Naive thymus-derived CD4-positive, alpha-beta T cell (primary cell): ENCODE results near the gene PIM1. TPM values are rescaled to one million over a fixed set of nuclear protein-coding genes. Genes with fewer than 3 reads are reported as not detected.

Experiments
- ATAC-seq: fragments of 150-1000 bp; cut with Tn5 transposase; 2 replicates; pipeline ENCODE4 v1.10.0; 2021; ENCODE audit warnings: mild to moderate bottlenecking, moderate library complexity
- CTCF ChIA-PET: fragments of 350-600 bp; sonication (Branson Sonifier 250); formaldehyde crosslinking; loops from one replicate; lab custom pipeline; 2021; ENCODE audit warnings: antibody characterized with exemption; lab: Charles Lee
- POLR2A ChIA-PET: fragments of 350-600 bp; sonication (Branson Sonifier 250); formaldehyde crosslinking; loops from one replicate; lab custom pipeline; 2021; ENCODE audit warnings: antibody characterized with exemption, inconsistent platforms; lab: Charles Lee
- DNase-seq, 9 donors: peaks; one replicate each; pipeline versions ENCODE4 v3.0.0 to v3.0.0-alpha.2; 2020 to 2022; ENCODE audit warnings: mixed read lengths in 1 of 9
- H3K27ac ChIP-seq: one replicate; pipeline ENCODE4 v1.7.0; 2013; ENCODE audit warnings: mild to moderate bottlenecking, low read depth, low read length, moderate library complexity
- H3K27me3 ChIP-seq, 2 donors: one replicate each; pipeline ENCODE4 v1.7.0; 2013; ENCODE audit warnings: low read length in 2 of 2, mild to moderate bottlenecking in 2 of 2, moderate library complexity in 2 of 2; ENCODE audit not compliant: control insufficient read depth in 2 of 2, insufficient read depth in 2 of 2
- H3K36me3 ChIP-seq, 3 experiments: 1 replicate in 2 of 3; 2 replicates in 1 of 3; pipeline ENCODE4 v1.7.0; 2013; ENCODE audit warnings: low read length in 3 of 3, mild to moderate bottlenecking in 3 of 3, moderate library complexity in 1 of 3; ENCODE audit not compliant: insufficient read depth in 3 of 3, control insufficient read depth in 2 of 3
- H3K4me1 ChIP-seq, 2 donors: one replicate each; pipeline ENCODE4 v1.7.0; 2013; ENCODE audit warnings: low read length in 2 of 2, mild to moderate bottlenecking in 2 of 2, moderate library complexity in 1 of 2; ENCODE audit not compliant: control insufficient read depth in 2 of 2, insufficient read depth in 2 of 2
- H3K4me3 ChIP-seq: 2 replicates; pipeline ENCODE4 v1.7.0; 2013; ENCODE audit warnings: mild to moderate bottlenecking, low read length
- H3K9me3 ChIP-seq, 3 experiments: 1 replicate in 2 of 3; 2 replicates in 1 of 3; pipeline ENCODE4 v1.7.0; 2013; ENCODE audit warnings: low read length in 3 of 3; ENCODE audit not compliant: control insufficient read depth in 2 of 3
- H3K27ac Mint-ChIP-seq, 9 donors: one replicate each; pipeline ENCODE4 v1.8.0; 2020 to 2022; ENCODE audit warnings: mixed read lengths in 9 of 9, mild to moderate bottlenecking in 8 of 9, moderate library complexity in 5 of 9, inconsistent platforms in 2 of 9
- H3K27me3 Mint-ChIP-seq, 5 donors: one replicate each; pipeline ENCODE4 v1.8.0; 2021 to 2022; ENCODE audit warnings: mixed read lengths in 5 of 5, mild to moderate bottlenecking in 1 of 5
- H3K36me3 Mint-ChIP-seq, 5 donors: one replicate each; pipeline ENCODE4 v1.8.0; 2020 to 2022; ENCODE audit warnings: mixed read lengths in 5 of 5, mild to moderate bottlenecking in 3 of 5, inconsistent platforms in 1 of 5
- H3K4me1 Mint-ChIP-seq, 7 donors: one replicate each; pipeline ENCODE4 v1.8.0; 2020 to 2022; ENCODE audit warnings: mixed read lengths in 7 of 7, mild to moderate bottlenecking in 3 of 7, inconsistent platforms in 1 of 7
- H3K4me3 Mint-ChIP-seq, 10 donors: one replicate each; pipeline ENCODE4 v1.8.0; 2020 to 2022; ENCODE audit warnings: mild to moderate bottlenecking in 10 of 10, mixed read lengths in 10 of 10, moderate library complexity in 6 of 10, inconsistent platforms in 2 of 10
- H3K9me3 Mint-ChIP-seq, 11 donors: one replicate each; pipeline ENCODE4 v1.8.0; 2020 to 2022; ENCODE audit warnings: mixed read lengths in 11 of 11, mild to moderate bottlenecking in 4 of 11, inconsistent platforms in 1 of 11, moderate library complexity in 1 of 11
- intact Hi-C, 2 donors: fragments of 100-400 bp; cut with micrococcal nuclease; formaldehyde crosslinking; loops; one replicate each; pipeline ENCODE4 v1.15.1; 2023
- polyA plus RNA-seq, 2 donors: library from polyadenylated mRNA; unstranded; fragments of 300-500 nt; fragmentation: Illumina TruSeq; gene quantifications; one replicate each; pipeline ENCODE4 v1.2.3, GENCODE V29; 2021
- total RNA-seq, 6 experiments: library from RNA in 5 of 6; stranded (reverse) in 5 of 6; gene quantifications; 1 replicate in 5 of 6; 2 replicates in 1 of 6; pipeline ENCODE4 v1.2.3 and lab custom pipeline; 2021 to 2026

The PIM1 gene
- total and polyA plus RNA-seq, 7 experiments from 2014 or later = 100 to 550 (median 244) TPM

- intact Hi-C loops = no loop called here
- Histone ChIP-seq H3K4me1 (peaks cover 0 to 14% of the 10 kb centered on the region in 2 donors), H3K9me3 (no peaks in the 10 kb centered on the region), H3K27me3 (no peaks in the 10 kb centered on the region), H3K36me3 (no peaks in the 10 kb centered on the region), H3K4me3 (no peak overlapping the region), H3K27ac (no peak overlapping the region)
- DNase-seq (no peak), ATAC-seq (no peak)
- Mint-ChIP-seq H3K9me3 (no peaks in the 10 kb centered on the region), H3K4me3 (no peak overlapping the region), H3K4me1 (peaks cover 0 to 19% (median 0%) of the 10 kb centered on the region in 7 donors), H3K27me3 (peaks cover 0 to 3% (median under 1%) of the 10 kb centered on the region in 5 donors), H3K36me3 (no peaks in the 10 kb centered on the region), H3K27ac (no peak overlapping the region)
- CTCF ChIA-PET = interaction anchor here (0.5 kb wide), 1 partner anchor 154 kb away, joined by 5 read pairs; no protein-coding TSS in a partner anchor
- POLR2A ChIA-PET = interaction anchor here (1.1 to 1.4 kb wide), 2 partner anchors 39 to 41 kb away, joined by 3 read pairs; partner anchors contain the start of gene PIM1
These were observed 38.6 kb upstream of the PIM1 start for GRCh38 chr6:37131104-37131959.

DNA sequence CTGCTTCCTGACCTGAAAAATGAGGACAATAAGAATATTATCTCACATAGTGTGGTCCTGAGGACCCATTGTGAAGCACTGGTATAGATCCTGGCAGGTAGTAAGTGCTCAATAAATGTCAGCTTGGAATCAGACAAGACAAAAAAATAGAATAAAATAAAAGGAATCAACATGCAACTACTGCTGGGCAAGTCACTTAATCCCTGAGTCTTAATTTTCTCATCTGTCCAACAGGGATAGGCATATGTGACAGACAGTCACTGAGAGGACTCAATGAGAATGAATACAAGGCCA lies 38.0 kb upstream of the PIM1 start:
- Mint-ChIP-seq H3K27ac (no peak overlapping the region), H3K36me3 (no peaks in the 10 kb centered on the region), H3K27me3 (no peaks in the 10 kb centered on the region), H3K4me1 (peaks cover 0 to 19% (median 0%) of the 10 kb centered on the region in 7 donors), H3K4me3 (no peak overlapping the region), H3K9me3 (no peaks in the 10 kb centered on the region)
- no peaks in the 10 kb centered on the region for H3K27me3 ChIP-seq
- no peak overlapping the region for H3K4me3 ChIP-seq
- intact Hi-C loops = no loop called here
- H3K4me1 ChIP-seq = peaks cover 0 to 17% of the 10 kb centered on the region in 2 donors
- no peak overlapping the region for H3K27ac ChIP-seq
- H3K9me3 ChIP-seq = no peaks in the 10 kb centered on the region
- ChIA-PET POLR2A (interaction anchor here (1.1 to 1.4 kb wide), 2 partner anchors 38 to 41 kb away, joined by 3 read pairs; partner anchors contain the start of gene PIM1), CTCF (no interaction called here)
- ATAC-seq (no peak), DNase-seq (no peak)
- H3K36me3 ChIP-seq = no peaks in the 10 kb centered on the region

DNA sequence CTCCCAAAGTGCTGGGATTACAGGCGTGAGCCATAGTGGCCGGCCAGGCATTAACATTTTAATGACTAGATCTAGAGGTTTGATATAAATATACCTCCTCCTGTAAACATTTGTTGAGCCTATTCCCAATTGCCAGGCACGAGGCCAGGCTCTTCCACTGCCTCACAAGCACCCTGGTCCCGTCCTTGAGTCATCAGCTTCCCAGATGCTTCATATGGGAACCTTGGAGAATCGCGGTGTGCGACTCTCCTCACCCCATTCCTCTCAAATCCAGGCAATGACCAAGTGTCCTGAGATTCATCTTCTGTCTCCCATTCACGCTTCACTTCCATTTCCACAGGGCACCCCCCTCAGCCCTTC lies 35.9 kb upstream of the PIM1 start:
- Histone ChIP-seq H3K36me3 (no peaks in the 10 kb centered on the region), H3K9me3 (no peaks in the 10 kb centered on the region), H3K4me3 (no peak overlapping the region), H3K27me3 (no peaks in the 10 kb centered on the region), H3K4me1 (peaks cover 0 to 19% of the 10 kb centered on the region in 2 donors), H3K27ac (no peak overlapping the region)
- peaks cover 0 to 27% (median 0%) of the 10 kb centered on the region in 7 donors for H3K4me1 Mint-ChIP-seq
- no peak for ATAC-seq
- no peaks in the 10 kb centered on the region for H3K36me3 Mint-ChIP-seq
- H3K4me3 Mint-ChIP-seq = no peak overlapping the region
- DNase-seq = no peak
- ChIA-PET POLR2A (interaction anchor here (1.0 kb wide), 1 partner anchor 33 kb away, joined by 3 read pairs; no protein-coding TSS in a partner anchor), CTCF (no interaction called here)
- peak overlapping the region in 3 of 9 donors; percentile 3 to 69 (median 30) for H3K27ac Mint-ChIP-seq
- H3K9me3 Mint-ChIP-seq = no peaks in the 10 kb centered on the region
- intact Hi-C loops = loop anchor here in 1 of 2 donors (2.0 kb wide), 1 partner anchor 77 kb away; no protein-coding TSS in a partner anchor
- H3K27me3 Mint-ChIP-seq = no peaks in the 10 kb centered on the region

DNA sequence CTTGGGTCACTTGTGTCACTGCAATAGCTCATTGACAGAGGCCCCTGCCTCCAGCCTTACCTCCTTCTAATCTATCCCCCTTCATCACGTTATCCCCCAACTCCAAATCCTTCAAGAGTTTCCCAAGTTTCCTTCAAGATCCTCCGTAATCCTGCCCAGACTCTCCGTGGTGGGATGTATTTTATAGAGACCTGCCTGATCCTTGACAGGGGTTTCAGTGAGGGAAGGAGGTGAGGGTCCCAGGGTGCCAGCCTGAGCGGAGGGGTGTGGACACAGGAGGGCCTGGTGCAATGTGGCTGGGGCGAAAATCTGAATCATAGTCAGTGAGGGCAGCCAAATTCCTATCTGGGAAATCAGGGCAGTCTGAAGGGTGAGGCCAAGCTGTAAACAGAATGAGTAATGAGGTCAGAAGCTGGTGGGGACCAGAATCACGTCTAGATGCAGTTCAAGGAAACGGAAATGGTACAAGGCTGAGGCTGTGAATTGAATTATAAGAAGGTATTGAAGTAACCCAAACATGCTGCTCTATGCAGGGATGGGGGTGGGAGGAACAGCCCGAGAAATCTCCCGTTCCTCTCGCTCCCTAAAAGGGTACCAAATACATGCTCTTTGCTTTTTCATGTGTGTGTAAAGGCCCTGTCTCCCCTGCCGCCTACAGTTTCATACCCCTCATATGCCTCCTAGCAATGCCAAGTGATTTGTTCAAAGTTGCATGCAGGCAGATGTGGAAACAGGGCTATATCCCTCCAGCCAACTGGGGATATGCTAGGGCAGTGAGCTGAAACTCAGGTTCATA lies 35.4 kb upstream of the PIM1 start:
- ChIA-PET CTCF (no interaction called here), POLR2A (interaction anchor here (1.0 kb wide), 2 partner anchors 33 to 49 kb away, joined by 3 read pairs; no protein-coding TSS in a partner anchor)
- intact Hi-C loops = loop anchor here in 1 of 2 donors (2.0 kb wide), 1 partner anchor 78 kb away; no protein-coding TSS in a partner anchor
- H3K27me3 ChIP-seq = no peaks in the 10 kb centered on the region
- H3K36me3 ChIP-seq = no peaks in the 10 kb centered on the region
- peak; percentile 76 for ATAC-seq
- H3K4me3 Mint-ChIP-seq = peak overlapping the region in 1 of 10 donors; percentile 10
- H3K27ac Mint-ChIP-seq = peak overlapping the region in 5 of 9 donors; percentile 3 to 77 (median 42)
- peaks cover 0 to 19% of the 10 kb centered on the region in 2 donors for H3K4me1 ChIP-seq
- no peaks in the 10 kb centered on the region for H3K9me3 ChIP-seq
- no peaks in the 10 kb centered on the region for H3K9me3 Mint-ChIP-seq
- peaks cover 0 to 27% (median 0%) of the 10 kb centered on the region in 7 donors for H3K4me1 Mint-ChIP-seq
- H3K4me3 ChIP-seq = no peak overlapping the region
- no peaks in the 10 kb centered on the region for H3K36me3 Mint-ChIP-seq
- no peak for DNase-seq
- no peaks in the 10 kb centered on the region for H3K27me3 Mint-ChIP-seq
- no peak overlapping the region for H3K27ac ChIP-seq

GRCh38 chr6:37135835-37136694 lies 33.9 kb upstream of the PIM1 start:
- CTCF ChIA-PET = no interaction called here
- Histone ChIP-seq H3K9me3 (no peaks in the 10 kb centered on the region), H3K36me3 (no peaks in the 10 kb centered on the region), H3K27ac (no peak overlapping the region), H3K4me3 (no peak overlapping the region), H3K27me3 (no peaks in the 10 kb centered on the region), H3K4me1 (peaks cover 0 to 19% of the 10 kb centered on the region in 2 donors)
- Mint-ChIP-seq H3K9me3 (no peaks in the 10 kb centered on the region), H3K27me3 (no peaks in the 10 kb centered on the region), H3K4me3 (no peak overlapping the region), H3K27ac (no peak overlapping the region), H3K4me1 (peaks cover 0 to 20% (median 1%) of the 10 kb centered on the region in 7 donors), H3K36me3 (no peaks in the 10 kb centered on the region)
- ATAC-seq (no peak), DNase-seq (no peak)
- intact Hi-C loops = loop anchor here in 1 of 2 donors (2.0 kb wide), 1 partner anchor 79 kb away; no protein-coding TSS in a partner anchor
- POLR2A ChIA-PET = no interaction called here

GRCh38 chr6:37136821-37137200 lies 33.1 kb upstream of the PIM1 start:
- Mint-ChIP-seq H3K4me3 (no peak overlapping the region), H3K27me3 (no peaks in the 10 kb centered on the region), H3K36me3 (no peaks in the 10 kb centered on the region), H3K27ac (no peak overlapping the region), H3K4me1 (peaks cover 0 to 26% (median 7%) of the 10 kb centered on the region in 7 donors), H3K9me3 (no peaks in the 10 kb centered on the region)
- H3K4me3 ChIP-seq = no peak overlapping the region
- ATAC-seq (no peak), DNase-seq (no peak)
- no peaks in the 10 kb centered on the region for H3K9me3 ChIP-seq
- no peaks in the 10 kb centered on the region for H3K36me3 ChIP-seq
- ChIA-PET CTCF (no interaction called here), POLR2A (interaction anchor here (0.5 kb wide), 1 partner anchor 11 kb away, joined by 3 read pairs; no protein-coding TSS in a partner anchor)
- intact Hi-C loops = no loop called here
- H3K27me3 ChIP-seq = no peaks in the 10 kb centered on the region
- peaks cover 0 to 19% of the 10 kb centered on the region in 2 donors for H3K4me1 ChIP-seq
- H3K27ac ChIP-seq = no peak overlapping the region
